K562 (cell line): ENCODE results near the gene YKT6. TPM values are rescaled to one million over a fixed set of nuclear protein-coding genes. Genes with fewer than 3 reads are reported as not detected.

Experiments
- CBFA2T3 ChIP-seq: fragments of 450-650 bp; IDR thresholded peaks from 2 replicates; pipeline ENCODE4 v1.6.1; 2017
- CREM ChIP-seq: IDR thresholded peaks from 2 replicates; pipeline ENCODE4 v1.6.1; 2014; ENCODE audit warnings: antibody characterized with exemption, low read depth
- E2F8 ChIP-seq: fragments of 450-650 bp; IDR thresholded peaks from 2 replicates; pipeline ENCODE4 v1.7.1; 2018; ENCODE audit warnings: mild to moderate bottlenecking, low read depth; ENCODE audit not compliant: partially characterized antibody
- HMG20B ChIP-seq: fragments of 250-450 bp; sonication (Bioruptor Pico); IDR thresholded peaks from 2 replicates; pipeline ENCODE4 v1.5.0; 2021; ENCODE audit warnings: mild to moderate bottlenecking
- ID3 ChIP-seq, 2 experiments: fragments of 250-450 bp in 1 of 2; fragments of 450-650 bp in 1 of 2; sonication (Bioruptor Pico) in 1 of 2; IDR thresholded peaks; 2 replicates each; pipeline versions ENCODE4 v1.6.1 to v1.8.0; 2016 to 2021; ENCODE audit warnings: mild to moderate bottlenecking in 2 of 2, moderate library complexity in 2 of 2, missing compliant biosample characterization in 1 of 2, missing genetic modification characterization in 1 of 2
- MAZ ChIP-seq, 2 experiments: fragments of 450-650 bp in 1 of 2; sonication (generic) in 1 of 2; formaldehyde crosslinking; IDR thresholded peaks in 1 of 2; conservative IDR thresholded peaks in 1 of 2; 2 replicates each; pipeline versions ENCODE4 v1.4.0 to v1.5.0; 2020; ENCODE audit warnings: mild to moderate bottlenecking in 1 of 2, missing genetic modification reagents in 1 of 2
- MXI1 ChIP-seq: IDR thresholded peaks from 2 replicates; pipeline ENCODE4 v1.6.1; 2011; ENCODE audit warnings: low read depth, mild to moderate bottlenecking, improper control_type of control experiment, low read length
- PCBP1 ChIP-seq: fragments of 200-400 bp; formaldehyde crosslinking; IDR thresholded peaks from 2 replicates; pipeline ENCODE4 v1.6.1; 2018; ENCODE audit warnings: mild to moderate bottlenecking, low read depth, low read length; ENCODE audit not compliant: poor library complexity, severe bottlenecking
- PML ChIP-seq: IDR thresholded peaks from 2 replicates; pipeline ENCODE4 v1.6.1; 2012; ENCODE audit warnings: low read length, inconsistent platforms
- POLR2A ChIP-seq: fragments of 450-650 bp; conservative IDR thresholded peaks from 2 replicates; pipeline ENCODE4 v1.6.1; 2016
- SIN3A ChIP-seq, 2 experiments: fragments of 150-350 bp in 1 of 2; IDR thresholded peaks; 2 replicates each; pipeline ENCODE4 v1.6.1; 2011 to 2016; ENCODE audit warnings: borderline replicate concordance in 2 of 2, low read depth in 2 of 2, low read length in 2 of 2, mild to moderate bottlenecking in 2 of 2, moderate library complexity in 2 of 2; ENCODE audit not compliant: control insufficient read depth in 1 of 2
- SMAD1 ChIP-seq: fragments of 150-350 bp; IDR thresholded peaks from 2 replicates; pipeline ENCODE4 v1.6.1; 2014; ENCODE audit warnings: low read length, low read depth; ENCODE audit not compliant: partially characterized antibody
- UBTF ChIP-seq, 2 experiments: IDR thresholded peaks; 2 replicates each; pipeline ENCODE4 v1.6.1; 2012; ENCODE audit warnings: improper control_type of control experiment in 2 of 2, low read depth in 2 of 2, low read length in 2 of 2, borderline replicate concordance in 1 of 2
- ZBTB11 ChIP-seq, 3 experiments: fragments of 200-800 bp in 1 of 3; fragments of 250-450 bp in 1 of 3; fragments of 450-650 bp in 1 of 3; sonication (Bioruptor Pico) in 1 of 3; sonication (Bioruptor generic) in 1 of 3; formaldehyde crosslinking in 1 of 3; IDR thresholded peaks; 2 replicates each; pipeline versions ENCODE4 v1.6.1 to v1.8.0; 2016 to 2022; ENCODE audit warnings: mild to moderate bottlenecking in 2 of 3, missing genetic modification characterization in 2 of 3, missing compliant biosample characterization in 1 of 3, moderate library complexity in 1 of 3
- ZKSCAN8 ChIP-seq: fragments of 200-800 bp; sonication (Bioruptor generic); IDR thresholded peaks from 2 replicates; pipeline ENCODE4 v1.6.1; 2016; ENCODE audit warnings: missing genetic modification characterization, missing compliant biosample characterization
- ZNF76 ChIP-seq: fragments of 250-450 bp; sonication (Bioruptor Pico); IDR thresholded peaks from 2 replicates; pipeline ENCODE4 v1.4.0; 2020; ENCODE audit warnings: mild to moderate bottlenecking, moderate library complexity, borderline replicate concordance
- polyA plus RNA-seq, 8 experiments: library from polyadenylated mRNA; depleted of rRNA in 4 of 8; stranded (reverse) in 5 of 8; unstranded in 3 of 8; fragments of >200 nt; fragmentation: Nextera tagmentation in 2 of 8; fragmentation: Illumina TruSeq in 1 of 8; extraction: Ambion mirVana in 2 of 8; extraction: Trizol in 1 of 8; gene quantifications; 2 replicates each; pipeline versions ENCODE4 v1.2.1 to v1.2.3, GENCODE V29; 2011 to 2014; ENCODE audit warnings: inconsistent platforms in 1 of 8, missing spikeins in 1 of 8
- total RNA-seq, 7 experiments: library from RNA; depleted of rRNA in 6 of 7; stranded (reverse); fragments of >200 nt in 6 of 7; fragmentation: Illumina TruSeq in 2 of 7; extraction: Trizol in 2 of 7; gene quantifications; 2 replicates each; pipeline versions ENCODE4 v1.2.1 to v1.2.3, GENCODE V29; 2011 to 2021; ENCODE audit warnings: low replicate concordance in 1 of 7

Gene YKT6
- total and polyA plus RNA-seq, 9 of the 15 experiments (the other 6 are each of a cell fraction or from before 2014, with no cell fraction given) = 1.6 to 90.6 (median 75.1) TPM

- TF ChIP-seq PML = peak; percentile 42; the same call in 1 of the 2 replicates
- TF ChIP-seq MAZ (CRISPR knock-in tag; conservative IDR thresholded peaks at IDR 0.05 in 1 of 2, IDR thresholded peaks at IDR 0.05 in 1 of 2) = peak; percentile 84 to 85
- peak; percentile 40 for TF ChIP-seq SMAD1
- peak in 2 of 3 experiments; percentile 83 to 90; a peak in 5 of 6 replicates for TF ChIP-seq ZBTB11 (CRISPR knock-in tag; IDR thresholded peaks at IDR 0.05)
- TF ChIP-seq PCBP1 = peak; percentile 36
- no peak for TF ChIP-seq CBFA2T3
- no peak for TF ChIP-seq HMG20B (CRISPR knock-in tag)
- peak; percentile 83 for TF ChIP-seq POLR2A
- peak; percentile 88 to 96 for TF ChIP-seq UBTF (IDR thresholded peaks at IDR 0.05; ENCODE audit: borderline replicate concordance in 1 of 2, low read depth in 2 of 2, low read length in 2 of 2)
- TF ChIP-seq E2F8 = peak; percentile 92
- TF ChIP-seq ZKSCAN8 = no peak
- TF ChIP-seq SIN3A (IDR thresholded peaks at IDR 0.05; ENCODE audit: borderline replicate concordance in 2 of 2, control insufficient read depth in 1 of 2, low read depth in 2 of 2, low read length in 2 of 2) = peak; percentile 90 to 97
- no peak for TF ChIP-seq ID3 (CRISPR knock-in tag; IDR thresholded peaks at IDR 0.05)
- no peak for TF ChIP-seq ID3 (tag; IDR thresholded peaks at IDR 0.05)
- TF ChIP-seq ZNF76 (CRISPR knock-in tag) = no peak
- peak; percentile 82 for TF ChIP-seq CREM
- TF ChIP-seq MXI1 = peak; percentile 39; the same call in 1 of the 2 replicates
Measured at GRCh38 chr7:44200699-44201461, at the start of gene YKT6 (continued).
